ENCODE data around the gene MCF2L2.
"Not testable (repeated sequence)": the region's sequence is repeated elsewhere in the genome, so short reads cannot be mapped to it uniquely, and the experiment has no call there.

MCF2L2 gene

DNA sequence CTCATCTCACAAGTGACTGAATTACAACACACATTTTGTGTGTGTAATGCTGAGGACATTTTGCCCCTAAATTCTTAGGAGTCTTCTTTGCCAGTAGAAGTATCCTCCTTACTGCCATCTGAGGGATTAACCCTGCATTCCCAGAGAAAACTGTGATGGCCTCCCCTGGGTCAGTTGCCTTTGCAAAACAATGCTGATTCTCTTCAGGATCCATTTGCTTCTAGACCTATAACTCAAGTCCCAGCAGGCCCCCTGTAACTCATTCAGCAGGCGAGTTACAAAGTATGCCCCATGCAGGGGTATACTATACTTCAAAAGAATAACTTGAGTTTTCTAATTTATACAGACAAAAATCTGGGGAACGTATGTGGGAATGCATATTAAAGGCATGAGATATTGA lies 6.6 kb upstream of the MCF2L2 start:
- DNase-seq (ENCODE audit: extremely low read depth, insufficient read length) = no peak
- TF ChIP-seq, protein P1, sequence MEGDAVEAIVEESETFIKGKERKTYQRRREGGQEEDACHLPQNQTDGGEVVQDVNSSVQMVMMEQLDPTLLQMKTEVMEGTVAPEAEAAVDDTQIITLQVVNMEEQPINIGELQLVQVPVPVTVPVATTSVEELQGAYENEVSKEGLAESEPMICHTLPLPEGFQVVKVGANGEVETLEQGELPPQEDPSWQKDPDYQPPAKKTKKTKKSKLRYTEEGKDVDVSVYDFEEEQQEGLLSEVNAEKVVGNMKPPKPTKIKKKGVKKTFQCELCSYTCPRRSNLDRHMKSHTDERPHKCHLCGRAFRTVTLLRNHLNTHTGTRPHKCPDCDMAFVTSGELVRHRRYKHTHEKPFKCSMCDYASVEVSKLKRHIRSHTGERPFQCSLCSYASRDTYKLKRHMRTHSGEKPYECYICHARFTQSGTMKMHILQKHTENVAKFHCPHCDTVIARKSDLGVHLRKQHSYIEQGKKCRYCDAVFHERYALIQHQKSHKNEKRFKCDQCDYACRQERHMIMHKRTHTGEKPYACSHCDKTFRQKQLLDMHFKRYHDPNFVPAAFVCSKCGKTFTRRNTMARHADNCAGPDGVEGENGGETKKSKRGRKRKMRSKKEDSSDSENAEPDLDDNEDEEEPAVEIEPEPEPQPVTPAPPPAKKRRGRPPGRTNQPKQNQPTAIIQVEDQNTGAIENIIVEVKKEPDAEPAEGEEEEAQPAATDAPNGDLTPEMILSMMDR (IDR thresholded peaks at IDR 0.05; ENCODE audit: insufficient read depth, low read length, poor library complexity, severe bottlenecking) = no peak

DNA sequence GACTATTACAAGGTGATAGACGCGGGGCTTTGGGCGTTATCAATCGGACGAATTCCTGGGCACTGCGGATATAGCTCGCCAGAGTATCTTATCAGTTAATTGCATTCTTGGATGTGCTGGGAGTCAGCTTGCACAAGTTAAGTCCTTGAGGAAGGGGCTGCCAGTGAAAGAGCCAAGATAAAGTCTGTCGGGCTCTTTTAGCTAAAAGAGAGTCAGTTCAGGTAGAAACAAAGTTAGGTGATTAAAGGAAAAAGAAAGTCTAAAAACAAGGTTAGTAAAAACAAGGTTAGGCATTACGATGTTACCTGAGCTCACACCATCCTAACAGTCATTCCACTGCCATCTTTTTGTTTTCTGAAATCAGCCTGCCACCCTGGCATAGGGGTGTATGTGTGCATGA lies 6.1 kb upstream of the MCF2L2 start:
- Histone ChIP-seq H3K27me3 (replicated peaks; ENCODE audit: control insufficient read depth, insufficient read depth, low read length) (peaks cover 2% of the 10 kb centered on the region; the same call in 1 of the 2 replicates), H3K4me3 (replicated peaks; ENCODE audit: low read depth, low read length) (no peak overlapping the region), H3K36me3 (ENCODE audit: control insufficient read depth, insufficient read depth, low read length) (no peaks in the 10 kb centered on the region)
- TF ChIP-seq, protein P1 (IDR thresholded peaks at IDR 0.05; ENCODE audit: insufficient read depth, low read length, poor library complexity, severe bottlenecking) = no peak
- no peak for DNase-seq (ENCODE audit: extremely low read depth, insufficient read length)

More for the DNA sequence above, 6.6 kb upstream of the MCF2L2 start:
- H3K36me3 ChIP-seq (ENCODE audit: control insufficient read depth, insufficient read depth, low read length) = no peaks in the 10 kb centered on the region
- peaks cover 2% of the 10 kb centered on the region; the same call in 1 of the 2 replicates for H3K27me3 ChIP-seq (replicated peaks; ENCODE audit: control insufficient read depth, insufficient read depth, low read length)
- H3K4me3 ChIP-seq (replicated peaks; ENCODE audit: low read depth, low read length) = no peak overlapping the region

DNA sequence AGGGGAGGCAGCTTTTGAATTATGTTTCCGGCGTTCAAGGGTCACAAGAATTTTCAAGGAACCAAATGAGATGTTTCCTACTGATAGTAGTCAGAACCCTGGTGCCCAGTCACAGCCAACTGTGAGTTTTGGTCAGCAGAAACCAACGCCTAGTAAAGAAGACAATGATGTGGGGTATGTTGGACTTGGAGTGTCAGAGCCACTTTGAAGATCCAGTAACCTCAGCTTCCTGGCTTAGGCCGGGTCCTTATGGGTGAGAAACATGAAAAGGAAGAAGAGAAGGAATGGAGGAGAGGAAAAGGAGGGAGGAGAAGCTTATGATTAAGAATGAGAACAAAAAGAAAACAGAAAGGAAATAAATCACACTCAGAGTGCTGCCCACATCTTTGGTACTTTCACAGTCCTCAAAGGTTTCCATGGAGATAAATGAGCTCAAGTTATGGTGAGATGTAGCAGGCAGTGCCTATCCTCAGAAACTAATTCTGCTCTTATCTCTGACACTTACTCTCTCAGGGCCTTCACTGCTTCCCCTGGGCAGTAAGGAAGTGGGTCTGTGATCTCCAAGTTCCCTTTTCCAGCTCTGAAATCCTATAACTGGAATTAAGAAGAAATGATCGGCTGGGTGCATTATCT lies 2.0 kb upstream of the MCF2L2 start:
- H3K4me3 ChIP-seq (replicated peaks; ENCODE audit: low read depth, low read length) = no peak overlapping the region
- TF ChIP-seq, protein P1 (IDR thresholded peaks at IDR 0.05; ENCODE audit: insufficient read depth, low read length, poor library complexity, severe bottlenecking) = no peak
- DNase-seq (ENCODE audit: extremely low read depth, insufficient read length) = no peak
- H3K27me3 ChIP-seq (replicated peaks; ENCODE audit: control insufficient read depth, insufficient read depth, low read length) = peaks cover 7% of the 10 kb centered on the region
- H3K36me3 ChIP-seq (ENCODE audit: control insufficient read depth, insufficient read depth, low read length) = no peaks in the 10 kb centered on the region

DNA sequence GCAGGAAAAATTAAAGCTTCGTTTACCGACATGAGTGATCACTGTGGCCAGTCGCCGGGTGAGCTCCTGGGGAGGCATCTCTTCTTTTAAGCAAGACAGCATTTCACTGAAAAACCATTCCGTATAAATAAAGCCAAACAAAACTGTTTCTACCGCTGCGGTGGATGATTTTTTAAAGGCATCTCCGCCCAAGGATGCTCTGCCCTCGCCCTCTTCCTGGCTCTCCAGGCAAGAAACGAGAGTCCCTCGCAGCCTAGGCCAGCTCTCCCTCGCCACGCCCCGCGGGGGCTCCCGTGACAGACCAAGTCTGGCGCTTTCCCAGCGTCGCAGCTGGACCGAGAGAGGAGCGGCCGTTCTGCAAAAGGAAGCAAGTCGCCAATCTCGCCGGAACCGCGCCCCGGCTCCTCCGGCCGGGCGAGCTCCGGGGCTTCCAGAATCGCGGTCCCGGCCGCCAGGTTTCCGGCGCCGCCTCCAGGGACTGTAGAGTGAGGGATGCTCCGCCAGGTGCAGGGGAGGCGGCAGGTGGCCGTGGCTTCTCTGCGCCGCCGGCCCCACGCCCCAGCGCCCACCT lies 458 bp downstream of the MCF2L2 start:
- peak; percentile 45 for DNase-seq (ENCODE audit: extremely low read depth, insufficient read length)
- H3K4me3 ChIP-seq (replicated peaks; ENCODE audit: low read depth, low read length) = peak overlapping the region; percentile 68

DNA sequence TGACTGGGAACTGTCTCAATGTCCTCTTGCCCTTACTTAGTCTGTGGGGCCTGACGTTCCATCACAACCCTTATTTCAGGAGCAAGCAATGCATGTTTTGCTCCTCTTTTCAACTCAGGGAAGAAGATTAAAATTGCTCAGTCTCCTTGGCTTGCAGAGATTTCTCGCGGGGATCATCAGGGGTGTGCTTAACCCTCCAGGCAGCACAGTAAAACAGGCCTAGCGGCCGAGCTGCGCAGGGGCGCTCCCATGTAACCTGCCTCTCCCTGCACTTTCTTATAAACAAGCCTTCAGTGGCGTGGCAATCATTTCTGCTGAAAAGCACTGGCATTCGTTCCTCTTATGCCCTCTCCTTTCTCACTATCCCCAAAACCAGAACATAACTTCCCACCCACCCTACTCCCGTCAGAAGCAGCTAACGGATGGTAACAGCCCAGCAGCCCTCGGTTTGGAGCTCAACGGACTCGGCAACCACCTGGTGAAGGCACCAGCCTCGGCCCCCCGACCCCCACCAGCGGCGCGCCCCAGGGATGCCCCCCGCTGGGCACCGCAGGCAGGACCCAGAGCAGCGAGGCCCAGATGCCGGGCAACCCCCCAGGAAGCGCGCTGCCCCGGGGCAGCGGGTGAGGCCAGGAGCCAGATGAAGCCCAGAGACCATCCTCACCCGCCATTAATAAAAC lies 1.1 kb downstream of the MCF2L2 start:
- no peak for DNase-seq (ENCODE audit: extremely low read depth, insufficient read length)
- TF ChIP-seq, protein P1 (IDR thresholded peaks at IDR 0.05; ENCODE audit: insufficient read depth, low read length, poor library complexity, severe bottlenecking) = no peak
- peaks cover 7% of the 10 kb centered on the region for H3K27me3 ChIP-seq (replicated peaks; ENCODE audit: control insufficient read depth, insufficient read depth, low read length)
- H3K36me3 ChIP-seq (ENCODE audit: control insufficient read depth, insufficient read depth, low read length) = no peaks in the 10 kb centered on the region
- peak overlapping the region; percentile 68 for H3K4me3 ChIP-seq (replicated peaks; ENCODE audit: low read depth, low read length)

More for the DNA sequence above, 458 bp downstream of the MCF2L2 start:
- TF ChIP-seq, protein P1 (IDR thresholded peaks at IDR 0.05; ENCODE audit: insufficient read depth, low read length, poor library complexity, severe bottlenecking) = no peak
- peaks cover 7% of the 10 kb centered on the region for H3K27me3 ChIP-seq (replicated peaks; ENCODE audit: control insufficient read depth, insufficient read depth, low read length)
- no peaks in the 10 kb centered on the region for H3K36me3 ChIP-seq (ENCODE audit: control insufficient read depth, insufficient read depth, low read length)

DNA sequence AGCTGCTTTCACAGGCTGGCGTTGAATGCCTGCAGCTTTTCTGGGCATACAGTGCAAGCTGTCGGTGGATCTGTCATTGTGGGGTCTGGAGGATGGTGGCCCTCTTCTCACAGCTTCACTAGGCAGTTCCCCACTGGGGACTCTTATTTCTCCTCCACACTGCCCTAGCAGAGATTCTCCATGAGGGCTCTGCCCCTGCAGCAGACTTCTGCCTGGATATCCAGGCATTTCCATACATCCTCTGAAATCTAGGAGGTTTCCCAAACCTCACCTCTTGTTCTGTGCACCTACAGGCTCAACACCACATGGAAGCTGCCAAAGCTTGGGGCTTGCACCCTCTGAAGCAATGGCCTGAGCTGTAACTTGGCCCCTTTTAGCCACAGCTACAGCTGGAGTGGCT lies 9.6 kb downstream of the MCF2L2 start:
- H3K4me3 ChIP-seq (replicated peaks; ENCODE audit: low read depth, low read length); H3K36me3 ChIP-seq (ENCODE audit: control insufficient read depth, insufficient read depth, low read length); DNase-seq (ENCODE audit: extremely low read depth, insufficient read length); H3K27me3 ChIP-seq (replicated peaks; ENCODE audit: control insufficient read depth, insufficient read depth, low read length): not testable (repeated sequence)

Data from GM06990 (cell line).